ENCODE data around the gene SPATA13.

DNA sequence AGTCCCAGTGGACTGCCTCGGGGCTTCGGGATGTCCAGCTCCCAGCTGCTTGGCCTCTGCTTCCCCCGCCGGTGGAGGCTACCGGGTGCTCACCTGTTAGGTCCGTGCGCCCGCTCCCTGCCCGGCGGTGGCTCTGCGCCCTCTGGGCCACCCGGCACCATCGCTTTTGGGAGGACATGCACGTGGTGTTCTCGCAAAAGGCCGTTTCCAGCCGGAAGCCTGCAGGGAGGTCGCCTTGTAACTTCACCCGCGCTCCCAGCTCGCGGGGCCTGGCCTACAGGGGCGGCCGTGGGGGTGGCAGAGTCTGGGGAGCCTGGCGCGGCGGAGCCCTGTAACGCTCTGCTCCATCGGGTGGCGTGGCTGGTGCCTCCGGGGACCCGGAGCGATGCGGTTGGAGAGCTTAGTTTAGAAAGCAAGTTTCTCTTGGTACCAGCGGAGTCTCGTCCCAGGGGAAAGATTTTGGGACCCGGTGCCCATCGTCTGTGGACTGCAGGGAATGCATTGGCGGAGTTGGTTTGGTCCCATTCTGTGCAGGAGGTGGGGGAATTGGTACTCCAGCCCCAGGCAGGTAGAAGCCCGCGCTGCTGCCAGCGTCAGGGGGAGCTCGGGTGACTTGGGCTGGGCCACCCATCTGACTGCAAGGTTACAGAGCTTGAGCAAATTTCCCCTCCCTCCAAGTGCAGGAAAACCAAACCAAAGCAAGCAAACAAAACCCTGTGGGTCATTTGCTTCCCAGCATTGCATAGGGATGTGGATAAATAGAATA is 673 bp downstream of the SPATA13 start:
- TF ChIP-seq POLR2AphosphoS5 (IDR thresholded peaks at IDR 0.05): no peak
- TF ChIP-seq, protein P1, sequence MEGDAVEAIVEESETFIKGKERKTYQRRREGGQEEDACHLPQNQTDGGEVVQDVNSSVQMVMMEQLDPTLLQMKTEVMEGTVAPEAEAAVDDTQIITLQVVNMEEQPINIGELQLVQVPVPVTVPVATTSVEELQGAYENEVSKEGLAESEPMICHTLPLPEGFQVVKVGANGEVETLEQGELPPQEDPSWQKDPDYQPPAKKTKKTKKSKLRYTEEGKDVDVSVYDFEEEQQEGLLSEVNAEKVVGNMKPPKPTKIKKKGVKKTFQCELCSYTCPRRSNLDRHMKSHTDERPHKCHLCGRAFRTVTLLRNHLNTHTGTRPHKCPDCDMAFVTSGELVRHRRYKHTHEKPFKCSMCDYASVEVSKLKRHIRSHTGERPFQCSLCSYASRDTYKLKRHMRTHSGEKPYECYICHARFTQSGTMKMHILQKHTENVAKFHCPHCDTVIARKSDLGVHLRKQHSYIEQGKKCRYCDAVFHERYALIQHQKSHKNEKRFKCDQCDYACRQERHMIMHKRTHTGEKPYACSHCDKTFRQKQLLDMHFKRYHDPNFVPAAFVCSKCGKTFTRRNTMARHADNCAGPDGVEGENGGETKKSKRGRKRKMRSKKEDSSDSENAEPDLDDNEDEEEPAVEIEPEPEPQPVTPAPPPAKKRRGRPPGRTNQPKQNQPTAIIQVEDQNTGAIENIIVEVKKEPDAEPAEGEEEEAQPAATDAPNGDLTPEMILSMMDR (IDR thresholded peaks at IDR 0.05): no peak
